Retinal pigment epithelial cell (primary cell): ENCODE measurements around the gene SCARB1.

Source experiments
- DNase-seq: peaks from one replicate; pipeline ENCODE4 v3.0.0-alpha.2; 2010; ENCODE audit warnings: low read depth
- H3K4me3 ChIP-seq: 2 replicates; pipeline ENCODE4 v1.5.1; 2011; ENCODE audit warnings: mild to moderate bottlenecking, low read length, control low read depth, moderate library complexity
- TF ChIP-seq, protein P1 (sequence below): conservative IDR thresholded peaks from 2 replicates; pipeline ENCODE4 v1.5.1; 2011; ENCODE audit warnings: low read depth, low read length, control low read depth, inconsistent platforms

Gene SCARB1

DNA sequence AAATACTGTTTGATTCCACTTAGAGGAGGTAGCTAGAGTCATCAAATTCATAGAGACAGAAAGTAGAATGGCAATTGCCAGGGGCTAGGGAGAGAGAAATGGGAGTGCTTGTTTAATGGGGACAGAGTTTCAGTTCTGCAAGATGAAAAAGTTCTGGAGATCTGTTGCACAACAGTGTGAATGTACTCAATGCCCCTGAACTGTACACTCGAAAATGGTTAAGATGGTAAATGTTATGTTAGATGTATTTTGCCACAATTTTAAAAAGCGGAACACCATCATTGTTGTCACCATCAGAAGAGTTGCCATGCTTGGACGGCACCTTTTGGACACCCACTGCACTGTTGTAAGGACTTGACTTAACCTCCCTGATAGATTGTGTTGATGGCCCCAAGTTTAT is 106.9 kb downstream of the SCARB1 start:
- DNase-seq = no peak
- H3K4me3 ChIP-seq = no peak overlapping the region
- TF ChIP-seq, protein P1, sequence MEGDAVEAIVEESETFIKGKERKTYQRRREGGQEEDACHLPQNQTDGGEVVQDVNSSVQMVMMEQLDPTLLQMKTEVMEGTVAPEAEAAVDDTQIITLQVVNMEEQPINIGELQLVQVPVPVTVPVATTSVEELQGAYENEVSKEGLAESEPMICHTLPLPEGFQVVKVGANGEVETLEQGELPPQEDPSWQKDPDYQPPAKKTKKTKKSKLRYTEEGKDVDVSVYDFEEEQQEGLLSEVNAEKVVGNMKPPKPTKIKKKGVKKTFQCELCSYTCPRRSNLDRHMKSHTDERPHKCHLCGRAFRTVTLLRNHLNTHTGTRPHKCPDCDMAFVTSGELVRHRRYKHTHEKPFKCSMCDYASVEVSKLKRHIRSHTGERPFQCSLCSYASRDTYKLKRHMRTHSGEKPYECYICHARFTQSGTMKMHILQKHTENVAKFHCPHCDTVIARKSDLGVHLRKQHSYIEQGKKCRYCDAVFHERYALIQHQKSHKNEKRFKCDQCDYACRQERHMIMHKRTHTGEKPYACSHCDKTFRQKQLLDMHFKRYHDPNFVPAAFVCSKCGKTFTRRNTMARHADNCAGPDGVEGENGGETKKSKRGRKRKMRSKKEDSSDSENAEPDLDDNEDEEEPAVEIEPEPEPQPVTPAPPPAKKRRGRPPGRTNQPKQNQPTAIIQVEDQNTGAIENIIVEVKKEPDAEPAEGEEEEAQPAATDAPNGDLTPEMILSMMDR = no peak

GRCh38 chr12:124756166-124756565 is 107.5 kb downstream of the SCARB1 start:
- TF ChIP-seq, protein P1 = no peak
- H3K4me3 ChIP-seq = no peak overlapping the region
- no peak for DNase-seq

DNA sequence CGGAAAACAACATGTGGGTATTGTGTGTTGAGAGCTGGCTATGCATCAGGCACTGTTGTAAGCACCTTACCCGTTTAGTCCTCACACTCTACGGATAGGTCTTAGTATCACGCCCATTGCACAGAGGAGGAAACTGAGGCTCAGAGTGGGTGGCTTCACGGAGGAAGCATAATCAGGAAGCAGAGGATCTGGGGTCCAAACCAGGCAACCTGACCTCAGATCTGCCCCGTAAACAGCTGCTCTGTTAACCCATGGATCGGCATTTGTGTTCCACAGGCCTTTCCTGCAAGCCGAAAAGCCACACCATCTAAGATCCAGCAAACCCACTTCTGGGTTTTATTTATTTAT is 107.9 kb downstream of the SCARB1 start:
- TF ChIP-seq, protein P1 = no peak
- no peak for DNase-seq
- no peak overlapping the region for H3K4me3 ChIP-seq

DNA sequence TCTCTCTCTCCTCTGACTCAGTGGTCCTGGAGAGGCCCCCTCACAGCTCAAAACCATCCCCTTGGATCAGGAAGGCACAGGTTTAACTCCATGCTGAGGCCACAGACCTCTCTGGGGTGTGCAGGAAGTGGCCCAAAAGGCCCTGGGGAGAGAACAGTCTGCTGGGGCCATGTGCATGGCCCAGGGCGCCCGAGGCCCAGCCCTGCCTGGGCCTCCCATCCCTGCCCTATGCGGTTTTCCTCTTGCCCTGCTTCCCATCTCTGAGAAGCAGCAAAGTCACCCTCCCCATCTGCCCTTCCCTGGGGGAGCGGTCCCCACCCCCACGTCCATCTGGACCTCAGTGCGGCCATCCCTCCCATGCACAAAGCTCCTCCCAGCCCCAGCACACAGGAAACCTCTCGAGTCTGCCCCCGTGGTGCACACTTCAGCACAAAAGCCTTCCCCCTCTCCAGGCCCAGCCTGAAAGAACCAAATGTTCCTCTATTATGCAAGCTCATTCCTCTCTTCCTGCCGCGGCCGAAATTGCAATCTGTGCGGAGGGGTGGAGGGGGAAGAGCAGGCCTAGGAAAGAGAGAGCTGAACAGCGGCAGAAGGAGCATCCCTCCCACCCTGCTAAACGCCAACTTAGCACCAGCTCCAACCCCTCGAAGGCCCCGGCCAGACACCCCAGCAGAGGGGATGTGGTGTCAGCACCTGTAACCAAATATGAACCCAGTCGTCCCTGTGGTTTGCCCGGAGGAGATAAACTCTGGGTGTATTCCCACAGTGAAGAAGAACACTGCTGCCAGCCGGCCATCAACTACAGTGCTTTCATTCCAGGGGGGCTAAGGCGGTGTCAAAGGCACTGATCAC is 108.5 kb downstream of the SCARB1 start:
- H3K4me3 ChIP-seq = no peak overlapping the region
- TF ChIP-seq, protein P1 = no peak
- DNase-seq = no peak

DNA sequence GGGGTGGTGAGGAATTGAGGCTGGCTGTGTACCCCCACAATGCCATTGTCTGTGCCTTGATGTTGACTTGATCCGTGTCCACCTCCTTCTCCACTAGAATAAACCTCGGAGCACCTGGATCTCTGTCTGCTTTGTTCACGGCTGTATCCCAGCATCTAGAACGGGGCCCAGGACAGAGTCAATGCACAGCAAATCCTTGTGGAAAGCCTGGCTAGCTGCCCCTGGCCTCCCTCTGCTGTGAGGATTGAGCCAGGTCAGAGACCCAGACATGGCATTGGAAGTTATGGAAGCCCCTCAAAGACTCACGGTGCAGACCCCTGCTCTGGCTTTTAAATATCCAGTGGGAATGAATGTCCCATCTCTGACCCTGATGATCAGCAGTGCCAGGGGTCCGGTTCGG is 109.2 kb downstream of the SCARB1 start:
- no peak overlapping the region for H3K4me3 ChIP-seq
- TF ChIP-seq, protein P1 = no peak

DNA sequence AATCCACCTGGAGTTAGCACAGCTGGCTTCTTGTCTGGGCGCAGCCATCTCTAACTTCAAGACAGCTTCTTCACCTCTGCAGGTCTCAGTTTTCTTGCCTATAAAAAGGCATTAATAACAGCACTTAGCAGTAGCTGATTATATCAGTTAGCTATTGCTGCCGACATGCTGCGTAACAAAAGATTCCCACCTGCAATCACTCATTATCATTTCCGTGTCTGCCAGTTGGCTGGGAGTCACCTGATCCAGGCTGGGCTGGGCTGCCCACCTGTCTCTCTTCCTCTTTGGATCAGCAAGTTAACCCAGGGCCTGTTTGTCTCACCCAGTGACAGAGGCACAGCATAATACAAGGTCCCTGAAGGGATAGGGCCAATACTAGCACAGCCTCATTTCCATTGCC is 109.7 kb downstream of the SCARB1 start:
- H3K4me3 ChIP-seq = no peak overlapping the region
- TF ChIP-seq, protein P1 = no peak
- no peak for DNase-seq

More for the DNA sequence above, 109.2 kb downstream of the SCARB1 start:
- no peak for DNase-seq

DNA sequence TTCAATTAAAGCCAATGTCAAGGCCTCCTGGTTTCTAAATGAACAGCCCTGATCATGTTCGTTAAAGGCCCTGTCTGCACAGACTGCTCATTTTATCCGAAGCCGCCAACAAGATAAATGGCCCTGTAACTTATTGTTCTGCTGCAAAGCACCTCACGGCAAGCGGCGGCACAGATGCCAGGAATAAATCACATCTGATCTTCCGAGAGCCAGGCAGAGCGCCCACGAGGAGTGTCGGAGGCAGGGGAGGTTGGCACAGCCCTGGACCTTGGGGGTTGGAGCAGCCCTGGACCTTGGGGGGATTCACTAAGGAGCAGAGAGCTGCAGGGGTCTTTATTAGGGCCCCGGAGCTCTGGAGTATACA is 110.5 kb downstream of the SCARB1 start:
- no peak for DNase-seq
- TF ChIP-seq, protein P1 = no peak
- H3K4me3 ChIP-seq = no peak overlapping the region
